NCI-H2029 treated with DMSO at 0.1 percent for 48 hours (cell line): ENCODE measurements around the gene RIPPLY2.
"Not testable (repeated sequence)": the region's sequence is repeated elsewhere in the genome, so short reads cannot be mapped to it uniquely, and the experiment has no call there.

ENCODE experiments used
- DNase-seq: peaks from one replicate; lab custom pipeline; 2025; lab: John Stamatoyannopoulos, UW

Gene RIPPLY2

GRCh38 chr6:83860359-83860755 is 7.2 kb downstream of the RIPPLY2 start:
- no peak for DNase-seq

GRCh38 chr6:83860782-83861495 is 7.8 kb downstream of the RIPPLY2 start:
- DNase-seq: no peak

GRCh38 chr6:83862776-83863471 is 9.8 kb downstream of the RIPPLY2 start:
- no peak for DNase-seq

- DNase-seq: no peak
Observed at GRCh38 chr6:83867043-83867442, 13.9 kb downstream of the RIPPLY2 start.

- no peak for DNase-seq
Observed at GRCh38 chr6:83867527-83868161, 14.5 kb downstream of the RIPPLY2 start.

GRCh38 chr6:83868639-83869038 is 15.5 kb downstream of the RIPPLY2 start:
- DNase-seq: no peak

GRCh38 chr6:83870649-83871048 is 17.5 kb downstream of the RIPPLY2 start:
- DNase-seq: no peak

GRCh38 chr6:83872386-83873118 is 19.4 kb downstream of the RIPPLY2 start:
- DNase-seq: no peak

GRCh38 chr6:83873869-83874268 is 20.7 kb downstream of the RIPPLY2 start:
- DNase-seq: no peak

GRCh38 chr6:83875843-83876242 is 22.7 kb downstream of the RIPPLY2 start:
- no peak for DNase-seq

- no peak for DNase-seq
Observed at GRCh38 chr6:83878902-83879644, 25.9 kb downstream of the RIPPLY2 start.

GRCh38 chr6:83879746-83880145 is 26.6 kb downstream of the RIPPLY2 start:
- DNase-seq: no peak

- DNase-seq: peak; percentile 35
Observed at GRCh38 chr6:83883240-83883639, 30.1 kb downstream of the RIPPLY2 start.

- peak; percentile 80 for DNase-seq
Observed at GRCh38 chr6:83884523-83884922, 31.4 kb downstream of the RIPPLY2 start.

GRCh38 chr6:83885984-83886383 is 32.8 kb downstream of the RIPPLY2 start:
- DNase-seq: no peak

GRCh38 chr6:83889621-83890020 is 36.5 kb downstream of the RIPPLY2 start:
- no peak for DNase-seq

GRCh38 chr6:83890520-83890919 is 37.4 kb downstream of the RIPPLY2 start:
- DNase-seq: no peak

- no peak for DNase-seq
Observed at GRCh38 chr6:83891586-83891985, 38.4 kb downstream of the RIPPLY2 start.

GRCh38 chr6:83893024-83893423 is 39.9 kb downstream of the RIPPLY2 start:
- peak; percentile 56 for DNase-seq

GRCh38 chr6:83897094-83897493 is 43.9 kb downstream of the RIPPLY2 start:
- not testable (repeated sequence) for DNase-seq

GRCh38 chr6:83901624-83902023 is 48.5 kb downstream of the RIPPLY2 start:
- DNase-seq: no peak

GRCh38 chr6:83904395-83904794 is 51.2 kb downstream of the RIPPLY2 start:
- no peak for DNase-seq
